ENCODE measurements around the gene RAB38. TPM values are rescaled to one million over a fixed set of nuclear protein-coding genes. Genes with fewer than 3 reads are reported as not detected.

RAB38 gene
- polyA plus RNA-seq, 1 donor from 2014 or later: not detected

- Histone ChIP-seq H3K36me3 (ENCODE audit: insufficient read depth, low read length) (no peaks in the 10 kb centered on the region), H3K9me2 (ENCODE audit: insufficient read depth, low read length) (no peaks in the 10 kb centered on the region), H3K9ac (ENCODE audit: low read length) (no peak overlapping the region), H3K9me3 (ENCODE audit: low read length) (no peaks in the 10 kb centered on the region), H3K4me3 (ENCODE audit: low read length) (no peak overlapping the region), H3K4me2 (ENCODE audit: low read length) (no peak overlapping the region), H3F3A (ENCODE audit: insufficient read depth, low read length, poor library complexity, severe bottlenecking) (no peaks in the 10 kb centered on the region), H2AFZ (ENCODE audit: low read depth, low read length) (no peak overlapping the region), H4K20me1 (ENCODE audit: insufficient read depth) (no peaks in the 10 kb centered on the region), H3K27ac (ENCODE audit: low read length) (no peak overlapping the region), H3K79me2 (replicated peaks; ENCODE audit: insufficient read depth, low read length) (no peaks in the 10 kb centered on the region), H3K27me3 (ENCODE audit: insufficient read depth, low read depth, low read length) (no peaks in the 10 kb centered on the region)
- TF ChIP-seq REST (IDR thresholded peaks at IDR 0.05; ENCODE audit: borderline replicate concordance): no peak
- TF ChIP-seq EZH2 (IDR thresholded peaks at IDR 0.05; ENCODE audit: borderline replicate concordance, insufficient read depth, low read length, poor library complexity, severe bottlenecking): no peak
- no peak for TF ChIP-seq SMC3 (conservative IDR thresholded peaks at IDR 0.05; ENCODE audit: poor library complexity)
- TF ChIP-seq RAD21 (conservative IDR thresholded peaks at IDR 0.05): no peak
- no peak for TF ChIP-seq EP300 (conservative IDR thresholded peaks at IDR 0.05; ENCODE audit: poor library complexity, severe bottlenecking)
- no peak for TF ChIP-seq CTCF (IDR thresholded peaks at IDR 0.05; ENCODE audit: poor library complexity, severe bottlenecking)
- no peak for TF ChIP-seq POLR2AphosphoS5 (IDR thresholded peaks at IDR 0.05)
- TF ChIP-seq TAF1 (IDR thresholded peaks at IDR 0.05; ENCODE audit: low read depth): no peak
- no peak for TF ChIP-seq MXI1 (conservative IDR thresholded peaks at IDR 0.05; ENCODE audit: poor library complexity, severe bottlenecking)
Measured at GRCh38 chr11:88131764-88132470, 43.3 kb downstream of the RAB38 start.

- Histone ChIP-seq H2AFZ (ENCODE audit: low read depth, low read length) (no peak overlapping the region), H4K20me1 (ENCODE audit: insufficient read depth) (no peaks in the 10 kb centered on the region), H3K4me3 (ENCODE audit: low read length) (no peak overlapping the region), H3K79me2 (replicated peaks; ENCODE audit: insufficient read depth, low read length) (no peaks in the 10 kb centered on the region), H3K9ac (ENCODE audit: low read length) (no peak overlapping the region), H3K36me3 (ENCODE audit: insufficient read depth, low read length) (no peaks in the 10 kb centered on the region), H3K4me2 (ENCODE audit: low read length) (no peak overlapping the region), H3K9me2 (ENCODE audit: insufficient read depth, low read length) (no peaks in the 10 kb centered on the region), H3K9me3 (ENCODE audit: low read length) (no peaks in the 10 kb centered on the region), H3K27me3 (ENCODE audit: insufficient read depth, low read depth, low read length) (no peaks in the 10 kb centered on the region), H3K27ac (ENCODE audit: low read length) (no peak overlapping the region), H3F3A (ENCODE audit: insufficient read depth, low read length, poor library complexity, severe bottlenecking) (no peaks in the 10 kb centered on the region)
- no peak for TF ChIP-seq CTCF (IDR thresholded peaks at IDR 0.05; ENCODE audit: poor library complexity, severe bottlenecking)
- no peak for TF ChIP-seq EZH2 (IDR thresholded peaks at IDR 0.05; ENCODE audit: borderline replicate concordance, insufficient read depth, low read length, poor library complexity, severe bottlenecking)
Measured at GRCh38 chr11:88122956-88123355, 52.3 kb downstream of the RAB38 start.

Measured in neural cell (in vitro differentiated cells).